ENCODE data around the gene CNPY4.

GRCh38 chr7:100095289-100095688, 24.1 kb upstream of the CNPY4 start:
- no peak for TF ChIP-seq EZH2phosphoT487 (IDR thresholded peaks at IDR 0.05; ENCODE audit: low read length)
- TF ChIP-seq CTCF (IDR thresholded peaks at IDR 0.05; ENCODE audit: low read length): no peak
- no peak for TF ChIP-seq EZH2 (optimal IDR thresholded peaks at IDR 0.05; ENCODE audit: low read depth, low read length)
